ENCODE measurements around the gene INPP4B.

- TF ChIP-seq CTCF (IDR thresholded peaks at IDR 0.05): no peak
- TF ChIP-seq POLR2A (IDR thresholded peaks at IDR 0.05): no peak
Observed at GRCh38 chr4:142413485-142413884, 432.6 kb downstream of the INPP4B start.

Measured in testis (tissue), 2 donors.